ENCODE measurements around the gene ACVR2B.
A peak's percentile ranks its signal among the peaks of the same experiment; 100 is the strongest.

The ACVR2B gene

DNA sequence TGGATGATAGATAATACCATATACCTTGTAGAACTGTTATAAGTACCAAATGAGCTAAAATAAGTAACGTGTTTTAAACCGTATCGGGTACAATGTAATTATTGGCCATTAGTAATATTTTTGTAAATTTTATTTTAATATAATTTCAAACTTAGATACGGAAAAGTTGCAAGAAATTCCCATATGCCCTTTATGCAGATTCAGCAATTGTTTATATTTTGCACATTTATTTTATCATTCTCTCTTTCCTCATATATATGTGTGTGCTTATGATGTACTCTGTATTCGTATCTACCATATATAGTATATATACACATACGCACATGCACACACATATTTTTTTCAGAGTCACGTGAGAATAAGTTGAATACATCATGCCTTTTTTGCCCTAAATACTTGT, 80.9 kb downstream of the ACVR2B start:
- Histone ChIP-seq H3K4me1 (ENCODE audit: insufficient read depth, low read length) (peaks cover 16% of the 10 kb centered on the region), H3K36me3 (ENCODE audit: insufficient read depth, low read length) (no peaks in the 10 kb centered on the region), H3K4me3 (ENCODE audit: low read length) (no peak overlapping the region), H3K9me3 (ENCODE audit: insufficient read depth, low read depth, low read length) (no peaks in the 10 kb centered on the region), H3K27me3 (ENCODE audit: insufficient read depth, low read length) (no peaks in the 10 kb centered on the region), H3K27ac (ENCODE audit: low read depth, low read length) (no peak overlapping the region), H3K9ac (ENCODE audit: low read depth, low read length) (no peak overlapping the region)
- WGBS: no CpG with 5 or more reads among the region's 7 CpGs

DNA sequence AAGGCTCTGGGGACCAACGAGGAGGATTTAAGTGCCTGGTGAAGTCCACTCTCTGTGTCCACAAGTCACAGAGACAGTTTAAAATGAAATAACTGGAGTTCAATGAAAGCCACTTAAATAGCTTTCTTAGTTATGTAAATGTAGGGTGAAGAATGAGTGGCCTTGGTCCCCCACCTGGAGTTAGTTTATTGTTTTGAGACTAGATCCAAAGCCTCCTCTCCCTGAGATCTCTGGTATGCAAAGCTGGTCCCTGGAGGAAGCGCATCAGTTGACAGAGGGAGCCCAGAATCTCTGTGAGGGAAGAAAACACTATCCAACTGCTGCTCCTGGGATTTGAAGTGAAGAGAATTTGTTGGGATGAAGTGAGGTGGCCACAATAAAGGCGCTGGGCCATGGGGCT, 83.0 kb downstream of the ACVR2B start:
- 62% methylated on average over 3 of the region's 3 CpGs for WGBS

DNA sequence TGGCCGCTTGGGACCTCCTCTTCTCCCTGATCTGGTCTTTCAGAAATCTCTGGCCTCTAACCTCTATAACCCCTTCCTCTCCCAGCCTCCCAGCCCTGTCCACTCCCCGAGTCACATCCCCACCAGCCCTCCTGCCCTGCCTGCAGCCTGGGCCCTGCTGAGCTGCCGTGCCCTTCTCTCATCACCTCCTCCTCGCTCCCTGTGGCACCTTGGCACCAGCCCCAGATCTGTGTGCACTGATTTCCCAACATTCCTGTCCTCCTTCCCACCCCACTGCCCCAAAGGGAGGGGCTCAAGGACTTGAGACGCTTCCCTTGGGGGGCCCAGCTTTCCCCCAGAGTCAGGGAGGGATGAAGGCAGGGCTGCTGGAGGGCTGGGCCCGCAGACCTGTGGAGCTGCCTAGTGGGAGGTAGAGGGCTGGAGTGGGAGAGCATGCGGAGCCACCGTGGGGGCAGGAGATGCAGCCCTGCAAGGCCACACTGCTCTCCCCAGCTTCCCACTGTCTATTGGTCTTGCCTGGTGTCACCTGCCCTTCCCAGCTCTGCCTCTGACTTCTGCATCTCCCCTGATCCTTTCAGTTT, 85.2 kb downstream of the ACVR2B start:
- peaks cover 10% of the 10 kb centered on the region; the same call in 1 of the 2 replicates for H3K4me1 ChIP-seq (ENCODE audit: insufficient read depth, low read length)
- H3K9me3 ChIP-seq (ENCODE audit: insufficient read depth, low read depth, low read length): no peaks in the 10 kb centered on the region
- no peaks in the 10 kb centered on the region for H3K27me3 ChIP-seq (ENCODE audit: insufficient read depth, low read length)
- H3K9ac ChIP-seq (ENCODE audit: low read depth, low read length): no peak overlapping the region
- H3K36me3 ChIP-seq (ENCODE audit: insufficient read depth, low read length): no peaks in the 10 kb centered on the region
- WGBS: 93% methylated on average over 8 of the region's 8 CpGs
- H3K27ac ChIP-seq (ENCODE audit: low read depth, low read length): no peak overlapping the region
- no peak overlapping the region for H3K4me3 ChIP-seq (ENCODE audit: low read length)

More for the DNA sequence above, 83.0 kb downstream of the ACVR2B start:
- Histone ChIP-seq H3K9me3 (ENCODE audit: insufficient read depth, low read depth, low read length) (no peaks in the 10 kb centered on the region), H3K27me3 (ENCODE audit: insufficient read depth, low read length) (no peaks in the 10 kb centered on the region), H3K27ac (ENCODE audit: low read depth, low read length) (peak overlapping the region; percentile 70; the same call in 1 of the 2 replicates), H3K36me3 (ENCODE audit: insufficient read depth, low read length) (no peaks in the 10 kb centered on the region), H3K4me1 (ENCODE audit: insufficient read depth, low read length) (peaks cover 16% of the 10 kb centered on the region), H3K9ac (ENCODE audit: low read depth, low read length) (no peak overlapping the region), H3K4me3 (ENCODE audit: low read length) (no peak overlapping the region)

DNA sequence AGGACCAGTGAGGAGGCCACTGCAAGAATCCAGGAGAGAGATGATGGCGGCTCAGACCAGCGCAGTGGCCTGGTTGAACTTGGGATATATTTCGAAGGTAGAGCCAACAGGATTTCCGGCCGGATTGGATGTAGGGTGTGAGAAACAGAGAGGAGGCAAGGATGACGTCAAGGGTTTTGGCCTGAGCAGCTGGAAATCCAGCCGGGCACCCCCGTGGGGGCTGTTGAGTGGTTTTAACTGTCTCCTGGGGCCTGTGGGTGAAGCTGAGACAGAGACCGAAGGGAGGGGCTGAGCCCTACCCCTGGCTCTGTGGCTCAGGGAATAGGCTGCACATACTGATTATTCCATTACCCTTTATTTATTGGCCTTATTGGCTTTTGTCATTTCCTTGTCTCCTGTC, 88.1 kb downstream of the ACVR2B start:
- H3K9ac ChIP-seq (ENCODE audit: low read depth, low read length): no peak overlapping the region

More for the DNA sequence above, 88.1 kb downstream of the ACVR2B start:
- H3K4me3 ChIP-seq (ENCODE audit: low read length): no peak overlapping the region
- no peaks in the 10 kb centered on the region for H3K36me3 ChIP-seq (ENCODE audit: insufficient read depth, low read length)
- no peaks in the 10 kb centered on the region for H3K9me3 ChIP-seq (ENCODE audit: insufficient read depth, low read depth, low read length)
- WGBS: 92% methylated on average over 9 of the region's 9 CpGs
- H3K27me3 ChIP-seq (ENCODE audit: insufficient read depth, low read length): no peaks in the 10 kb centered on the region
- H3K4me1 ChIP-seq (ENCODE audit: insufficient read depth, low read length): peaks cover 3% of the 10 kb centered on the region; the same call in 1 of the 2 replicates
- no peak overlapping the region for H3K27ac ChIP-seq (ENCODE audit: low read depth, low read length)
